Activated CD8-positive, alpha-beta T cell treated with anti-CD3 and anti-CD28 coated beads for 36 hours (primary cell): ENCODE results near the gene CCR8. TPM values are rescaled to one million over a fixed set of nuclear protein-coding genes. Genes with fewer than 3 reads are reported as not detected.
A peak's percentile ranks its signal among the peaks of the same experiment; 100 is the strongest.

ENCODE experiments used
- ATAC-seq: fragments of 200-7000 bp; cut with Tn5 transposase; one replicate; pipeline ENCODE4 v1.10.0; 2021; ENCODE audit warnings: mild to moderate bottlenecking, moderate library complexity
- CTCF ChIA-PET: fragments of 350-600 bp; sonication (Branson Sonifier 250); formaldehyde crosslinking; loops from one replicate; lab custom pipeline; 2021; ENCODE audit warnings: antibody characterized with exemption; lab: Charles Lee
- POLR2A ChIA-PET: fragments of 350-600 bp; sonication (Branson Sonifier 250); formaldehyde crosslinking; loops from one replicate; lab custom pipeline; 2021; ENCODE audit warnings: antibody characterized with exemption; lab: Charles Lee
- DNase-seq: peaks from one replicate; pipeline ENCODE4 v3.0.0-alpha.2; 2020
- H3K27ac Mint-ChIP-seq: one replicate; pipeline ENCODE4 v1.8.0; 2021; ENCODE audit warnings: mild to moderate bottlenecking, mixed read lengths
- H3K27me3 Mint-ChIP-seq: one replicate; pipeline ENCODE4 v1.8.0; 2021; ENCODE audit warnings: mixed read lengths
- H3K36me3 Mint-ChIP-seq: one replicate; pipeline ENCODE4 v1.8.0; 2021; ENCODE audit warnings: low read depth, mixed read lengths
- H3K4me1 Mint-ChIP-seq: one replicate; pipeline ENCODE4 v1.8.0; 2021; ENCODE audit warnings: low read depth, mixed read lengths
- H3K4me3 Mint-ChIP-seq: one replicate; pipeline ENCODE4 v1.8.0; 2021; ENCODE audit warnings: mild to moderate bottlenecking, moderate library complexity, mixed read lengths
- H3K9me3 Mint-ChIP-seq: one replicate; pipeline ENCODE4 v1.8.0; 2021; ENCODE audit warnings: mixed read lengths
- CTCF ChIP-seq: fragments of 200-600 bp; IDR thresholded peaks from one replicate; pipeline ENCODE4 v1.8.0; 2022; ENCODE audit warnings: antibody characterized with exemption, mild to moderate bottlenecking
- intact Hi-C: fragments of 100-400 bp; cut with micrococcal nuclease; formaldehyde crosslinking; loops from one replicate; pipeline ENCODE4 v1.10.0; 2022
- total RNA-seq, 2 experiments: library from RNA; stranded (reverse); gene quantifications; one replicate each; pipeline ENCODE4 v1.2.3, GENCODE V29; 2021

CCR8 gene
- under 1 TPM; 0.34 to 0.56 TPM for total RNA-seq

DNA sequence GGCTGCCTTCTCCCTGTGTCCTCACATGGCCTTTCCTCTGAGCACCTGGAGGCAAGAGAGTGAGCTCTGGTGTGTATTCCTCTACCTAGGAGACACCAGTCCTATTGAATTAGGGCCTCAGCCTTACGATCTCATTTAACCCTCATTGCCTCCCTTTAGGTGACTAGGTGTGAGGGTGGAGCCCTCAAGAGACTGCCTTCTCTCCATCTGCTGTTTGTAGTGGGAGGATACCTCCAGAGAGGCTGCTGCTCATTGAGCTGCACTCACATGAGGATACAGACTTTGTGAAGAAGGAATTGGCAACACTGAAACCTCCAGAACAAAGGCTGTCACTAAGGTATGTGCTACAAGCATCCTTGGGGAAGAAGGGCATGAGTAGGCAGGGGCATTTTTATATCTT is at the start of gene CCR8:
CCR8 (plus strand) TSS at position 217 of the 400 bp plus-strand sequence. CDS start 2,623 bp downstream, outside the sequence.
- H3K9me3 Mint-ChIP-seq: no peaks in the 10 kb centered on the region
- peaks cover 24% of the 10 kb centered on the region for H3K4me1 Mint-ChIP-seq
- H3K27ac Mint-ChIP-seq: no peak within 1 kb of the TSS
- intact Hi-C loops: no loop called here
- H3K36me3 Mint-ChIP-seq: no peaks in the 10 kb centered on the region
- no peak for TF ChIP-seq CTCF
- ChIA-PET CTCF (interaction anchor here (1.7 kb wide), 1 partner anchor 38 kb away, joined by 5 read pairs; no protein-coding TSS in a partner anchor), POLR2A (no interaction called here)
- DNase-seq (no peak), ATAC-seq (peak; percentile 34)
- no peaks in the 10 kb centered on the region for H3K27me3 Mint-ChIP-seq
- H3K4me3 Mint-ChIP-seq: no peak within 1 kb of the TSS

- Mint-ChIP-seq H3K4me3 (peak within 1 kb of the TSS; percentile 8), H3K27ac (no peak within 1 kb of the TSS), H3K36me3 (no peaks in the 10 kb centered on the region), H3K4me1 (peaks cover 12% of the 10 kb centered on the region), H3K9me3 (no peaks in the 10 kb centered on the region), H3K27me3 (peaks cover 3% of the 10 kb centered on the region)
- ATAC-seq: no peak
- POLR2A ChIA-PET: interaction anchor here (0.5 to 1.1 kb wide), 4 partner anchors 8 to 842 kb away, joined by 3 to 4 read pairs (median 3); no protein-coding TSS in a partner anchor
- CTCF ChIA-PET: interaction anchor here (0.9 to 15.4 kb wide), 5 partner anchors 9 to 179 kb away, joined by 3 to 275 read pairs (median 5); no protein-coding TSS in a partner anchor
- TF ChIP-seq CTCF: no peak
- intact Hi-C loops: no loop called here
- DNase-seq: no peak
These were observed 49.6 kb upstream of the CCR8 start, which contains the start of gene CX3CR1 for GRCh38 chr3:39279745-39280517. TSS of gene CX3CR1 (minus strand) at chr3:39280036. CDS start at chr3:39266509, 13,527 bp downstream.

DNA sequence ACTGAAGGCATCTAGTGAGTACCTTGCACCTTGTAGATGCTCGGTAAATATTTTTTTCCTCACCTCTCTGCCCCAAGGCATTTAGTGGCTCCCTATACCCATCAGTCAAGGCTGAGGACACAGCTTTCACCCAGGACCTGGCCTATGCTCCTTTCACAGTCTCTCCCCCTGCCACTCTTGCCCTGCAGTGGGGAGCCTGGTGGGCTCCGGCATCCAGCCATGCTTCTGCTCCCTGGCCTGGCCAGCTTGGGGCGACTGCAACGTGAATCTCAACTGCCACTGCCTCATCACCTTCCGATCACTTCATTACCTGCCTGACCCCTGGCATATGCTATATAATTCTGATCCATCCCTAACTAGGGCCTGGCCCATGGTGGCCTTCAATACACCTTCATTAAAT is 48.9 kb upstream of the CCR8 start:
- no peak for ATAC-seq
- H3K27ac Mint-ChIP-seq: no peak overlapping the region
- POLR2A ChIA-PET: interaction anchor here (0.5 to 0.9 kb wide), 2 partner anchors 18 to 843 kb away, joined by 3 to 4 read pairs; no protein-coding TSS in a partner anchor
- no peaks in the 10 kb centered on the region for H3K9me3 Mint-ChIP-seq
- no peak for TF ChIP-seq CTCF
- no peaks in the 10 kb centered on the region for H3K36me3 Mint-ChIP-seq
- CTCF ChIA-PET: interaction anchor here (0.9 to 15.4 kb wide), 5 partner anchors 9 to 179 kb away, joined by 3 to 275 read pairs (median 5); no protein-coding TSS in a partner anchor
- H3K4me3 Mint-ChIP-seq: no peak overlapping the region
- intact Hi-C loops: no loop called here
- peaks cover 3% of the 10 kb centered on the region for H3K27me3 Mint-ChIP-seq
- H3K4me1 Mint-ChIP-seq: peaks cover 12% of the 10 kb centered on the region
- no peak for DNase-seq

DNA sequence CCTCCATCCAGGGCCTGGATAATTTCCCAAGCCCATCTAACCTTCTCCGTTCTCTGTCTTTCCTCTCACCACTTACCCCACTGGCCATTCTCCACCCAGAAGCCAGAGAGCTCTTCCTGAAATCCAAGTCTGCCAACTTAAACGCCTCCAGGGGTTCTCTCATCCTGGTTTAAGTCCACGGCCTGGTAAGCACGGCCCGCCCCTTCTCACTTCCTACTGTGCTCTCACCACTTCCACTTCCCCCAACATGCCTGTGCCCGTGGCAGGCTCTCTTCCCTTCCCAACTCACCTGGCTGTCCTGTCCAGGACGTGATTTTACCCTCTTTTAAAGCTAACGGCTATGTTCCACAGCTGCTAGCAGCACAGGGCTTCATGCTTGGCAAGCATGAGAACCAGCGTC is 48.0 kb upstream of the CCR8 start:
- no peak for DNase-seq
- intact Hi-C loops: no loop called here
- peaks cover 2% of the 10 kb centered on the region for H3K27me3 Mint-ChIP-seq
- H3K4me3 Mint-ChIP-seq: no peak overlapping the region
- POLR2A ChIA-PET: interaction anchor here (0.8 to 1.0 kb wide), 2 partner anchors 10 to 20 kb away, joined by 3 read pairs; no protein-coding TSS in a partner anchor
- CTCF ChIA-PET: interaction anchor here (2.1 to 17.3 kb wide), 3 partner anchors 8 to 89 kb away, joined by 12 to 754 read pairs (median 275); partner anchors contain the start of gene XIRP1
- no peak for ATAC-seq
- H3K9me3 Mint-ChIP-seq: no peaks in the 10 kb centered on the region
- no peak overlapping the region for H3K27ac Mint-ChIP-seq
- H3K36me3 Mint-ChIP-seq: no peaks in the 10 kb centered on the region
- no peak for TF ChIP-seq CTCF
- peaks cover 11% of the 10 kb centered on the region for H3K4me1 Mint-ChIP-seq
